Esophagus muscularis mucosa (tissue), 4 donors: ENCODE data around the gene YEATS4. TPM values are rescaled to one million over a fixed set of nuclear protein-coding genes. Genes with fewer than 3 reads are reported as not detected.

Experiments used
- DNase-seq: peaks from one replicate; pipeline ENCODE4 v3.0.0-alpha.2; 2017; ENCODE audit errors: extremely low spot score
- H3K27ac ChIP-seq, 4 donors: fragments of 200-600 bp; sonication (generic); replicated peaks in 1 of 4; 1 replicate in 3 of 4; 2 replicates in 1 of 4; pipeline ENCODE4 v1.5.1; 2016 to 2019; ENCODE audit warnings: mild to moderate bottlenecking in 1 of 4
- H3K27me3 ChIP-seq, 4 donors: fragments of 200-600 bp; sonication (generic); one replicate each; pipeline versions ENCODE4 v1.5.1 to v1.6.0; 2016 to 2019
- H3K36me3 ChIP-seq, 4 donors: fragments of 200-600 bp; sonication (generic); one replicate each; pipeline ENCODE4 v1.5.1; 2016 to 2019
- H3K4me1 ChIP-seq, 4 donors: fragments of 200-600 bp; sonication (generic); one replicate each; pipeline ENCODE4 v1.5.1; 2016 to 2019
- H3K4me3 ChIP-seq, 4 donors: fragments of 200-600 bp; sonication (generic); 1 replicate in 2 of 4; 2 replicates in 2 of 4; pipeline ENCODE4 v1.5.1; 2016 to 2019; ENCODE audit warnings: mild to moderate bottlenecking in 4 of 4, moderate library complexity in 1 of 4
- H3K9me3 ChIP-seq, 4 donors: fragments of 200-600 bp; sonication (generic); 1 replicate in 3 of 4; 2 replicates in 1 of 4; pipeline ENCODE4 v1.5.1; 2016 to 2019
- CTCF ChIP-seq, 3 experiments: fragments of 200-600 bp in 2 of 3; fragments of 450-650 bp in 1 of 3; sonication (generic) in 2 of 3; IDR thresholded peaks; one replicate each; pipeline ENCODE4 v1.5.1; 2017 to 2019; ENCODE audit warnings: antibody characterized with exemption in 3 of 3, mild to moderate bottlenecking in 2 of 3, moderate library complexity in 1 of 3
- EP300 ChIP-seq: sonication (generic); formaldehyde crosslinking; IDR thresholded peaks from one replicate; pipeline ENCODE4 v1.6.1; 2017; ENCODE audit warnings: antibody characterized with exemption
- POLR2A ChIP-seq: fragments of 450-650 bp; IDR thresholded peaks from one replicate; pipeline ENCODE4 v1.6.1; 2017; ENCODE audit warnings: antibody characterized with exemption, moderate library complexity, mild to moderate bottlenecking, low read depth
- POLR2AphosphoS5 ChIP-seq, 2 donors: sonication (generic); formaldehyde crosslinking; IDR thresholded peaks; one replicate each; pipeline ENCODE4 v1.6.1; 2017; ENCODE audit warnings: antibody characterized with exemption in 2 of 2
- WGBS: methylation state at CpG from one replicate; pipeline ENCODE4 v1.1.5; 2018; 5-methylcytosine and 5-hydroxymethylcytosine counted together
- intact Hi-C: fragments of 100-400 bp; cut with DNase I; formaldehyde crosslinking; loops from one replicate; pipeline ENCODE4 v1.15.1; 2023
- total RNA-seq, 4 donors: library from RNA; depleted of rRNA; stranded (reverse); fragments of >200 nt; gene quantifications; one replicate each; pipeline versions ENCODE4 v1.1.0 to v1.2.1, GENCODE V29; 2016

The YEATS4 gene
- total RNA-seq, 4 donors from 2014 or later, result 5.7 to 17.6 (median 11.5) TPM

- Histone ChIP-seq H3K9me3 (no peaks in the 10 kb centered on the region), H3K4me1 (peaks cover 9 to 20% (median 17%) of the 10 kb centered on the region in 4 donors), H3K27ac (no peak overlapping the region), H3K4me3 (no peak overlapping the region), H3K36me3 (no peaks in the 10 kb centered on the region), H3K27me3 (no peaks in the 10 kb centered on the region)
- WGBS, result 88% methylated on average over 2 of the region's 2 CpGs
- TF ChIP-seq POLR2A (no peak), POLR2AphosphoS5 (IDR thresholded peaks at IDR 0.05) (no peak)
- intact Hi-C loops, result loop anchor here (5.0 kb wide), 2 partner anchors 227 to 287 kb away; no protein-coding TSS in a partner anchor
- DNase-seq, result no peak
Observed at GRCh38 chr12:69355363-69356028, 4.0 kb upstream of the YEATS4 start.

- Histone ChIP-seq H3K36me3 (no peaks in the 10 kb centered on the region), H3K4me3 (peak overlapping the region; percentile 75 to 91 (median 80)), H3K4me1 (peaks cover 11 to 32% (median 25%) of the 10 kb centered on the region in 4 donors), H3K9me3 (no peaks in the 10 kb centered on the region), H3K27ac (peak overlapping the region; percentile 94 to 98 (median 96)), H3K27me3 (no peaks in the 10 kb centered on the region)
- TF ChIP-seq CTCF (IDR thresholded peaks at IDR 0.05), result no peak
- 14% methylated on average over 10 of the region's 10 CpGs for WGBS
- intact Hi-C loops, result loop anchor here (10.0 kb wide), 1 partner anchor 114 kb away; the partner anchor contains the start of gene FRS2
- no peak for DNase-seq
Observed at GRCh38 chr12:69360348-69360672, 767 bp downstream of the YEATS4 start.

GRCh38 chr12:69366796-69367195, 7.3 kb downstream of the YEATS4 start:
- TF ChIP-seq EP300 (no peak), CTCF (IDR thresholded peaks at IDR 0.05) (no peak), POLR2A (no peak), POLR2AphosphoS5 (IDR thresholded peaks at IDR 0.05) (no peak)
- H3K27me3 ChIP-seq, result no peaks in the 10 kb centered on the region
- 97% methylated on average over 5 of the region's 5 CpGs for WGBS
- no peak for DNase-seq
- no peak overlapping the region for H3K4me3 ChIP-seq
- H3K9me3 ChIP-seq, result no peaks in the 10 kb centered on the region
- intact Hi-C loops, result loop anchor here (10.0 kb wide), 1 partner anchor 108 kb away; the partner anchor contains the start of gene FRS2
- no peaks in the 10 kb centered on the region for H3K4me1 ChIP-seq
- no peak overlapping the region for H3K27ac ChIP-seq
- H3K36me3 ChIP-seq, result peaks cover 5 to 40% (median 18%) of the 10 kb centered on the region in 4 donors

- Histone ChIP-seq H3K9me3 (no peaks in the 10 kb centered on the region), H3K4me3 (no peak overlapping the region), H3K27me3 (no peaks in the 10 kb centered on the region), H3K36me3 (peaks cover 5 to 53% (median 26%) of the 10 kb centered on the region in 4 donors), H3K27ac (no peak overlapping the region), H3K4me1 (no peaks in the 10 kb centered on the region)
- no peak for DNase-seq
- intact Hi-C loops, result loop anchor here (10.0 kb wide), 1 partner anchor 107 kb away; the partner anchor contains the start of gene FRS2
- no peak for TF ChIP-seq CTCF (IDR thresholded peaks at IDR 0.05)
- no peak for TF ChIP-seq POLR2AphosphoS5 (IDR thresholded peaks at IDR 0.05)
- no peak for TF ChIP-seq POLR2A
- TF ChIP-seq EP300, result no peak
- 100% methylated on average over 1 of the region's 1 CpG for WGBS
Observed at GRCh38 chr12:69368171-69368570, 8.6 kb downstream of the YEATS4 start.

- DNase-seq, result no peak
- WGBS, result 100% methylated on average over 1 of the region's 1 CpG
- intact Hi-C loops, result no loop called here
- Histone ChIP-seq H3K9me3 (no peaks in the 10 kb centered on the region), H3K4me3 (no peak overlapping the region), H3K36me3 (peaks cover 0 to 13% (median 4%) of the 10 kb centered on the region in 4 donors), H3K4me1 (peaks cover 0 to 8% (median 2%) of the 10 kb centered on the region in 4 donors), H3K27ac (no peak overlapping the region), H3K27me3 (no peaks in the 10 kb centered on the region)
- TF ChIP-seq EP300 (no peak), POLR2A (no peak), POLR2AphosphoS5 (IDR thresholded peaks at IDR 0.05) (no peak), CTCF (IDR thresholded peaks at IDR 0.05) (no peak)
Observed at GRCh38 chr12:69383074-69383473, 23.5 kb downstream of the YEATS4 start.
